Measurements from ENCODE around the gene COPE. TPM values are rescaled to one million over a fixed set of nuclear protein-coding genes. Genes with fewer than 3 reads are reported as not detected.

Gene COPE
- total RNA-seq, 1 donor from 2014 or later, result 231 TPM

DNA sequence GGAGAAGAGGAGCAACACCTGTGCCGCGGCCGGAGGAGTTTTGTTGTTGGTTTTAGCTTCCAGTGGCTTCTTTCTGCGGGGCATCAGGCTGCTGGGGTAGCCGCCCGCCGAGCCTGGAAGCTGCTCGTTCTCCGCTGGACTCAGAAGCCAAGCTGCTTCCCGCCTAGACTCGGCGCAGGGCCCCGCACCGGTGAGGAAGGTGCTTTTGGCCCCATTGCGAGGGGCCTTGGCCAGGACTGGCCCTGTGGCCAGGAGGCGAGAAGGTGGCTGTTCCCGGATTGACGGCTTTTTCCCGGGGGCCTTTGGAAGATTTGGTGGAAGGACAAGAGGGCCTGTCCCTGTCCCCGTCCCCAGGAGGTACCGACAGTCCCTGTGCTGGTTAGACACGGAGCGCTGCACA lies 52.0 kb downstream of the COPE start:
- intact Hi-C loops (cut with micrococcal nuclease), result loop anchor here (10.0 kb wide), 1 partner anchor 82 kb away; no protein-coding TSS in a partner anchor
- Mint-ChIP-seq H3K27me3 (peaks cover 7% of the 10 kb centered on the region), H3K4me3 (no peak overlapping the region)

DNA sequence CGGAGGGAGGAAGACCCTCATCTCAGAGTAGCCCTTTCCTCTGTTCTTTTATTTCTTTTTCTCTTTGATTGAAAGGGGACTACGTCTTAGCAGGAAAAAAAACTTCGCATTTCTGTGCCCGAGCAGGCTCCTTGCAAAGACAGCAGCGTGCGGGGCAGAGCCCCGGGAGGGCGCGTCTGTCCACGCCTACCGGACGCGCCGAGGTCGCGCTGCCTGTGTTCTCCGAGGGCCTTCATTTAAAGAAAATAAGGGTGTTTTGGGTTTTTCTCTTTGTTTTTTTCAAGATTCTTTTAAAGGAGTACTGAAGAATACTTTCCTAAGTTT lies 52.4 kb downstream of the COPE start:
- Mint-ChIP-seq H3K9me3 (no peaks in the 10 kb centered on the region), H3K27ac (no peak overlapping the region), H3K4me3 (no peak overlapping the region), H3K4me1 (peaks cover 5% of the 10 kb centered on the region), H3K27me3 (peaks cover 6% of the 10 kb centered on the region), H3K36me3 (ENCODE audit: low read depth) (peaks cover 34% of the 10 kb centered on the region)
- intact Hi-C loops (cut with micrococcal nuclease), result loop anchor here (10.0 kb wide), 1 partner anchor 82 kb away; no protein-coding TSS in a partner anchor
- no peak for DNase-seq

More for the DNA sequence above, 52.0 kb downstream of the COPE start:
- Mint-ChIP-seq H3K9me3 (no peaks in the 10 kb centered on the region), H3K27ac (no peak overlapping the region), H3K36me3 (ENCODE audit: low read depth) (peaks cover 32% of the 10 kb centered on the region), H3K4me1 (peaks cover 5% of the 10 kb centered on the region)
- no peak for DNase-seq

GRCh38 chr19:18865973-18866799 lies 53.0 kb downstream of the COPE start:
- peaks cover 38% of the 10 kb centered on the region for H3K36me3 Mint-ChIP-seq (ENCODE audit: low read depth)
- intact Hi-C loops (cut with micrococcal nuclease), result loop anchor here (10.0 kb wide), 1 partner anchor 81 kb away; no protein-coding TSS in a partner anchor

GRCh38 chr19:18865106-18865972 lies 53.8 kb downstream of the COPE start:
- intact Hi-C loops (cut with micrococcal nuclease), result loop anchor here (10.0 kb wide), 1 partner anchor 81 kb away; no protein-coding TSS in a partner anchor
- H3K36me3 Mint-ChIP-seq (ENCODE audit: low read depth), result peaks cover 47% of the 10 kb centered on the region
- no peaks in the 10 kb centered on the region for H3K4me1 Mint-ChIP-seq
- no peak overlapping the region for H3K27ac Mint-ChIP-seq
- no peak overlapping the region for H3K4me3 Mint-ChIP-seq
- DNase-seq, result no peak
- H3K9me3 Mint-ChIP-seq, result no peaks in the 10 kb centered on the region
- no peaks in the 10 kb centered on the region for H3K27me3 Mint-ChIP-seq

More at GRCh38 chr19:18865973-18866799, 53.0 kb downstream of the COPE start:
- no peak overlapping the region for H3K27ac Mint-ChIP-seq
- DNase-seq, result peak; percentile 89
- H3K27me3 Mint-ChIP-seq, result peaks cover 3% of the 10 kb centered on the region
- no peak overlapping the region for H3K4me3 Mint-ChIP-seq
- H3K4me1 Mint-ChIP-seq, result peaks cover 2% of the 10 kb centered on the region
- no peaks in the 10 kb centered on the region for H3K9me3 Mint-ChIP-seq

DNA sequence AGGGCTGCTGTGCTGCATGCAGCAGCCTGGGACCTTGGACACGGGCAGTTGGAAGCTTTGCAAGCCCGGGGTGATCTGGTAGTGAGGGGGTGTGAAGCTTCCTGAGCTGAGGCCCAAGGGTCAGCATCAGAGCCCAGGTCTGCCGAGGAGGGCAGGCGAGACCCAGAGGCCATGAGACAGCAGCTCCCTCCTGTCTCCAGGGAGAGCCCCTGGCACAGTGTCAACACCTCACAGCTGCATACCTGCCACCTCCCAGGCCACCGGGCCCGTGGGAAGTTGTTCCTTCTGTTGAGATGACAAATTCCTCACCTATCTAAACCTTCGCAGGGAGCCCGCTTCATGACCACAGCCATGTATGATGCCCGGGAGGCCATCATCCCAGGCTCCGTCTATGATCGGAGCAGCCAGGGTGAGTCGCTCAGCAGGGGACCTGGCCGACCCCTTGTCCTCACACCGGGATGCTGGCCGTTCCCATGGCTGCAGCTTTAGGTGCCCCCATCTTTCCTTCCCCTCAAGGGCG lies 55.3 kb downstream of the COPE start:
- Mint-ChIP-seq H3K4me3 (no peak overlapping the region), H3K36me3 (ENCODE audit: low read depth) (peaks cover 47% of the 10 kb centered on the region), H3K27me3 (no peaks in the 10 kb centered on the region), H3K9me3 (no peaks in the 10 kb centered on the region), H3K4me1 (no peaks in the 10 kb centered on the region), H3K27ac (no peak overlapping the region)
- intact Hi-C loops (cut with micrococcal nuclease), result loop anchor here (10.0 kb wide), 1 partner anchor 79 kb away; no protein-coding TSS in a partner anchor
- DNase-seq, result no peak

- intact Hi-C loops (cut with micrococcal nuclease), result loop anchor here (10.0 kb wide), 1 partner anchor 78 kb away; no protein-coding TSS in a partner anchor
- peaks cover 50% of the 10 kb centered on the region for H3K36me3 Mint-ChIP-seq (ENCODE audit: low read depth)
Measured at GRCh38 chr19:18862976-18863842, 56.0 kb downstream of the COPE start.

DNA sequence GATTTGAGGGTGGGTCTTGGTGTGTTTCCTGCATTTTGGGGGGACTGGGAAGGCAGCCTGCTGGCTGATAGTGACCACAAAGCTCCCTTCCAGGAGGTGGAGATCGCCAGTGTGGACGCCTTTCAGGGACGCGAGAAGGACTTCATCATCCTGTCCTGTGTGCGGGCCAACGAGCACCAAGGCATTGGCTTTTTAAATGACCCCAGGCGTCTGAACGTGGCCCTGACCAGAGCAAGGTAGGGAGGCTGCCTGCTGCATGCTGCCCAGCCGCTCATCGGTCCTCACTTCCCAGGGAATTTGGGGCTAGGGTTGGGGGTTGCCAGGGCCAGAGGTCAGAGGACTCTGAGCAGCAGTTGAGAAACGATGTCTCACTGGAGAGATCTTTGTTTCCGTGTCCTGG lies 57.3 kb downstream of the COPE start:
- Mint-ChIP-seq H3K4me1 (no peaks in the 10 kb centered on the region), H3K9me3 (no peaks in the 10 kb centered on the region), H3K36me3 (ENCODE audit: low read depth) (peaks cover 45% of the 10 kb centered on the region), H3K27ac (no peak overlapping the region), H3K4me3 (no peak overlapping the region), H3K27me3 (no peaks in the 10 kb centered on the region)
- DNase-seq, result no peak
- intact Hi-C loops (cut with micrococcal nuclease), result loop anchor here (10.0 kb wide), 1 partner anchor 77 kb away; no protein-coding TSS in a partner anchor

More at GRCh38 chr19:18862976-18863842, 56.0 kb downstream of the COPE start:
- H3K4me3 Mint-ChIP-seq, result no peak overlapping the region
- H3K27ac Mint-ChIP-seq, result no peak overlapping the region
- no peaks in the 10 kb centered on the region for H3K27me3 Mint-ChIP-seq
- H3K9me3 Mint-ChIP-seq, result no peaks in the 10 kb centered on the region
- no peaks in the 10 kb centered on the region for H3K4me1 Mint-ChIP-seq
- no peak for DNase-seq

- no peak overlapping the region for H3K27ac Mint-ChIP-seq
- DNase-seq, result no peak
- H3K4me3 Mint-ChIP-seq, result no peak overlapping the region
- intact Hi-C loops (cut with micrococcal nuclease), result loop anchor here (10.0 kb wide), 1 partner anchor 76 kb away; no protein-coding TSS in a partner anchor
- no peaks in the 10 kb centered on the region for H3K9me3 Mint-ChIP-seq
- H3K36me3 Mint-ChIP-seq (ENCODE audit: low read depth), result peaks cover 48% of the 10 kb centered on the region
- no peaks in the 10 kb centered on the region for H3K27me3 Mint-ChIP-seq
- no peaks in the 10 kb centered on the region for H3K4me1 Mint-ChIP-seq
Measured at GRCh38 chr19:18861235-18861634, 58.0 kb downstream of the COPE start.

- no peak overlapping the region for H3K27ac Mint-ChIP-seq
- intact Hi-C loops (cut with micrococcal nuclease), result loop anchor here (10.0 kb wide), 1 partner anchor 76 kb away; no protein-coding TSS in a partner anchor
Measured at GRCh38 chr19:18860725-18861124, 58.5 kb downstream of the COPE start.

DNA sequence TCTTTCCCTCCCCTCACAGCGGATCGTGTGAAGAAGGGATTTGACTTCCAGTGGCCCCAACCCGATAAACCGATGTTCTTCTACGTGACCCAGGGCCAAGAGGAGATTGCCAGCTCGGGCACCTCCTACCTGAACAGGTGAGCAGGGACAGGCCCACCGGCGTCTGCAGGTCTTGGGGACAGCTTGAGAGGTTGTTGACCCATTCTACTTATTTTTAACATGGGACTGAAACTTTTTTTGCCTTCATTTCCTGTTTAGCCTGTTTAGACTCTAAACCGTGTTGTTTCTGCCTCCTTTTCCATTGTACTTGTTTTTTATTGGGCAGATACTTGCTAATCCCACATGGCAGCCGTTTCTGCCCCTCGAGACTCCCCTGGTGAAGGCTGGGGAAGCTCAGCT lies 58.9 kb downstream of the COPE start:
- H3K4me3 Mint-ChIP-seq, result no peak overlapping the region
- H3K27ac Mint-ChIP-seq, result no peak overlapping the region
- DNase-seq, result no peak
- no peaks in the 10 kb centered on the region for H3K4me1 Mint-ChIP-seq
- intact Hi-C loops (cut with micrococcal nuclease), result loop anchor here (10.0 kb wide), 1 partner anchor 76 kb away; no protein-coding TSS in a partner anchor
- H3K36me3 Mint-ChIP-seq (ENCODE audit: low read depth), result peaks cover 52% of the 10 kb centered on the region
- H3K27me3 Mint-ChIP-seq, result no peaks in the 10 kb centered on the region
- no peaks in the 10 kb centered on the region for H3K9me3 Mint-ChIP-seq

More at GRCh38 chr19:18860725-18861124, 58.5 kb downstream of the COPE start:
- Mint-ChIP-seq H3K27me3 (no peaks in the 10 kb centered on the region), H3K9me3 (no peaks in the 10 kb centered on the region), H3K36me3 (ENCODE audit: low read depth) (peaks cover 48% of the 10 kb centered on the region), H3K4me3 (no peak overlapping the region), H3K4me1 (no peaks in the 10 kb centered on the region)
- DNase-seq, result no peak

DNA sequence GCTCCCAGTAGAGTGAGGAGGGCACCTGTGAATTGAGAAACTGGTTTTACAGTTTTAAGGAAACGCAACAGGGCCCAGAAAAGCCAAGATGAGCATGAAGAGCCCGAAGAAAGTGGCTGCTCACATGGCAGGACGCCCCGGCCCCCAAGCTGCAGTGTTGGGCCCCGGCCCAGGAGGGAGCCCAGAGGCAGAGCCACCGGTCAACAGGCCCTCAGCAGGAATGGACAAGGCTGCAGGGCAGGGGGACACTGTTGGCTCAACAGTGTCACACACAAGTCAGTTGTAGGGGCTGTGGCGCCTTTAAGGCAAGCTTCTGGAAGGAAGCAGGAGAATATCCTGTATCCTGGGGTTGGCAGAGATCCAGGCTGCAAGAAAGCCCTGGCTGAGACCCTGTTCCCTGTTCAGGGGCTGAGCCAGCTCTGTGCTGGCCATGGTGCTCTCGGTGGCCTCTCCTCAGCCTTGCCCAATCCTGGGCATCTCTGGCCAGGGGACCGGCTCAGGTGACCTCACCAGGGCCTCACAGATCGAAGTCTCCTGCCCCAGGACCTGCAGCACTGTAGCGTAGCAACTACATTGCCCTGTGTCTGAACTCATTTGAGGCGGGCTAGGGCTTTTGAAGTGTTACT lies 59.4 kb downstream of the COPE start:
- H3K9me3 Mint-ChIP-seq, result no peaks in the 10 kb centered on the region
- H3K4me3 Mint-ChIP-seq, result no peak overlapping the region
- DNase-seq, result no peak
- intact Hi-C loops (cut with micrococcal nuclease), result loop anchor here (10.0 kb wide), 1 partner anchor 75 kb away; no protein-coding TSS in a partner anchor
- H3K27ac Mint-ChIP-seq, result no peak overlapping the region
- peaks cover 56% of the 10 kb centered on the region for H3K36me3 Mint-ChIP-seq (ENCODE audit: low read depth)
- no peaks in the 10 kb centered on the region for H3K4me1 Mint-ChIP-seq
- H3K27me3 Mint-ChIP-seq, result no peaks in the 10 kb centered on the region

DNA sequence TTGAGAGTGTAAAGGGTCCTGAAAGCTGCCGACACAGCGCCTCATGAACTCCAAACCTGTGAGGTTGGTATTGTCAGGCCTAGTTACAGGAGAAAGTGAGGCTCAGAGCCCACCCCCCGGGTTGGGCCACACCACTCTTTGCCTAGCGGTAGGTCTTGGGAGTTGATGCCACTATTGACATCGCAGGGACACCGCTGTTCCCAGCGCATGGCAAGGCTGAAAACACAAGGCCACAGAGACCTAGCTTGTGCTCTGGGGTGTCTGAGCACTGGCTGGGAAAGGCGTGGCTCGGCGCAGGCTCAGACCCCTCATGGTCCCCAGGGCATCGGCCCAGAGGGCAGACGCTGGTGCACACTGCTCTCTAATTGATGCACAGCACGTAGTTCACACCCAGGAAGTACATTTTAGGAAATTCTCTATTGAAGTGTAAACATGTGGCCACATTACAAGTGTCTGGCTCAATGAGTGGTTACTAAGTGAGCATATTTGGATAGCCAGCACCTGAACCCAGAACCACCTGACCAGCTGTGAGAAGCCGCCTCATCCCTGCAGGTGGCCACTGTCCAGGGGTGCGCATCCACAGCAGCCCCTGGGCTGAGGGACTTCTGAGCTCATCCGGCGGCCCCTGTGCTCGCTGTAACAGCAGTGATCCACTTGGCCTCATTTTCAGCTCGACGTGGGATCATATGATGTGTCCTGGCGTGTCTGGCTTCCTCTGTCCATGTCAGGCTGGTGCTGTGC lies 60.1 kb downstream of the COPE start:
- peaks cover 58% of the 10 kb centered on the region for H3K36me3 Mint-ChIP-seq (ENCODE audit: low read depth)
- no peak overlapping the region for H3K4me3 Mint-ChIP-seq

More for the DNA sequence above, 60.1 kb downstream of the COPE start:
- intact Hi-C loops (cut with micrococcal nuclease), result no loop called here
- Mint-ChIP-seq H3K9me3 (no peaks in the 10 kb centered on the region), H3K4me1 (no peaks in the 10 kb centered on the region), H3K27ac (no peak overlapping the region), H3K27me3 (no peaks in the 10 kb centered on the region)
- no peak for DNase-seq
